ENCODE measurements around the gene DOCK6. TPM values are rescaled to one million over a fixed set of nuclear protein-coding genes. Genes with fewer than 3 reads are reported as not detected.
"Not testable (repeated sequence)": the region's sequence is repeated elsewhere in the genome, so short reads cannot be mapped to it uniquely, and the experiment has no call there.

The DOCK6 gene
- total RNA-seq, 2 experiments from 2014 or later: 24.1 to 74.6 TPM

DNA sequence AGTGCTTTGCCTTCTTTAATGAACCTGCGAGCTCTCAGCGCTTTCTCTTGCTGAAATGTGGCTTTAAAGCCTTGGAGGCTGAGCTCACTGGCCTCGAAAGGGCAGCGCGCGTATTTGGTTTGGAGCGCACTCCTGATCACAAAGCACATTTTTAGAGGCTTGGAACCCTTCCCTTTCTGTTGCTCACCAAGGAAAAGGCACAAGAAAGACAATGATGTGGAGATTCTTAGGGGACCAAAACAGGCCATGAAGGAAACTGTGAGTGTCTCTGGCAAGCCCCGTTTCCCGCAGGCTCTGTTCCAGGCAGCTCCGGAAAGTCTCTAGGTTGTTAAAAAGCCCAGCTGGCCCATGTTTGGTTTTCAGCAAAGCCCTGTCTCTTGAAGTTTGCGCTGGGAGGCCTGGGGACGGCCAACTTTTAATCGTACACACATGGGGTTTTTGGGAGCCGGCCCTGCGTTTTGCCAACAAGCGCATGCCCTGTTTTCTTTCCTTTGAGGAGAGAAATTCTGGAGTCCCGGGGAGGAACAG, 97.4 kb downstream of the DOCK6 start:
- no peak for DNase-seq (ENCODE audit: low spot score)
- Histone ChIP-seq H3K9me2 (ENCODE audit: insufficient read depth, low read length) (no peaks in the 10 kb centered on the region), H3K4me3 (ENCODE audit: low read depth, low read length, poor library complexity, severe bottlenecking) (no peak overlapping the region), H2AFZ (ENCODE audit: low read length) (no peak overlapping the region), H3K79me2 (ENCODE audit: insufficient read depth, low read depth, low read length) (no peaks in the 10 kb centered on the region), H3K4me2 (ENCODE audit: low read length) (no peak overlapping the region), H3K36me3 (ENCODE audit: insufficient read depth, low read length) (peaks cover 60% of the 10 kb centered on the region), H4K20me1 (ENCODE audit: insufficient read depth, low read length) (no peaks in the 10 kb centered on the region), H3K27ac (ENCODE audit: low read depth, low read length, poor library complexity, severe bottlenecking) (no peak overlapping the region), H3K4me1 (ENCODE audit: insufficient read depth, low read length, poor library complexity, severe bottlenecking) (no peaks in the 10 kb centered on the region), H3K9me3 (ENCODE audit: low read length) (no peaks in the 10 kb centered on the region)
- CTCF ChIA-PET (ENCODE audit: unreplicated experiment): no interaction called here
- no TSS peak for BruUV-seq (replicated peaks)
- no peak for TF ChIP-seq EZH2phosphoT487 (IDR thresholded peaks at IDR 0.05; ENCODE audit: borderline replicate concordance, low read depth, low read length)
- TF ChIP-seq, protein P1, sequence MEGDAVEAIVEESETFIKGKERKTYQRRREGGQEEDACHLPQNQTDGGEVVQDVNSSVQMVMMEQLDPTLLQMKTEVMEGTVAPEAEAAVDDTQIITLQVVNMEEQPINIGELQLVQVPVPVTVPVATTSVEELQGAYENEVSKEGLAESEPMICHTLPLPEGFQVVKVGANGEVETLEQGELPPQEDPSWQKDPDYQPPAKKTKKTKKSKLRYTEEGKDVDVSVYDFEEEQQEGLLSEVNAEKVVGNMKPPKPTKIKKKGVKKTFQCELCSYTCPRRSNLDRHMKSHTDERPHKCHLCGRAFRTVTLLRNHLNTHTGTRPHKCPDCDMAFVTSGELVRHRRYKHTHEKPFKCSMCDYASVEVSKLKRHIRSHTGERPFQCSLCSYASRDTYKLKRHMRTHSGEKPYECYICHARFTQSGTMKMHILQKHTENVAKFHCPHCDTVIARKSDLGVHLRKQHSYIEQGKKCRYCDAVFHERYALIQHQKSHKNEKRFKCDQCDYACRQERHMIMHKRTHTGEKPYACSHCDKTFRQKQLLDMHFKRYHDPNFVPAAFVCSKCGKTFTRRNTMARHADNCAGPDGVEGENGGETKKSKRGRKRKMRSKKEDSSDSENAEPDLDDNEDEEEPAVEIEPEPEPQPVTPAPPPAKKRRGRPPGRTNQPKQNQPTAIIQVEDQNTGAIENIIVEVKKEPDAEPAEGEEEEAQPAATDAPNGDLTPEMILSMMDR (conservative IDR thresholded peaks at IDR 0.05; ENCODE audit: low read length): no peak
- intact Hi-C loops (cut with micrococcal nuclease; ENCODE audit: unreplicated experiment): no loop called here
- POLR2A ChIA-PET: no interaction called here

DNA sequence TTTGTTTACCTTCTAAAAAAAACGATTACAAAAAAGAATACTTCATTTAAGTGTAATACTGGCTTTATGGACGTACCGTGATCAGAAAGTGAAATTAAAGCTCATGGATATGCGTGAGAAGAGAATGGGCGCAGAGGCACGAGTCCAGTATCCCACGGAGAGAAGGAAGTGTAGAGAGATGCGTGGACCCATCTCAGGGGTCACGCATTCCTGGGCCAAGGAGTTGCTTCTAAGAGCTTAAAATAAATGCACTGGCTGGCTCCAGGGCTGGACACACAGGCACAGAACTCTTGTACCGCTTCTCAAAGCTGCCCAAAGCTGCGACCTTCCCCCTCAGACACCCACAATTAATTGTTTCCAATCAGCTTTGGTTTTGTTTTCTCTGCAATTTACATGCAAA, 98.0 kb downstream of the DOCK6 start:
- no peak for TF ChIP-seq EZH2phosphoT487 (IDR thresholded peaks at IDR 0.05; ENCODE audit: borderline replicate concordance, low read depth, low read length)
- TF ChIP-seq, protein P1 (conservative IDR thresholded peaks at IDR 0.05; ENCODE audit: low read length): no peak
- CTCF ChIA-PET (ENCODE audit: unreplicated experiment): no interaction called here

DNA sequence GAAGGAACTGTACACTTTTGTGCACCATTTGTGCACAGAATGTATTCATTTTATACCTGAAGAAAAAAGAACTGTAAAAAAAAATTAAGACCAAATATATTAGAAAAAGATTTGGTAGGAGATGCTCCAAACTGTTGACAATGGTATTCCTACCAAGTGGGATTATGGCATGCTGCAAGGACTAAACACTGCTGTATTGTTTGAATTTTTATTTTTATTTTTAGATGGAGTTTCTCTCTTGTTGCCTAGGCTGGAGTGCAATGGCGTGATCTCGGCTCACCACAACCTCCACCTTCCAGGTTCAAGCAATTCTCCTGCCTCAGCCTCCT, 101.9 kb downstream of the DOCK6 start:
- peaks cover 19% of the 10 kb centered on the region for H3K36me3 ChIP-seq (ENCODE audit: insufficient read depth, low read length)
- H3K79me2 ChIP-seq (ENCODE audit: insufficient read depth, low read depth, low read length); CTCF ChIA-PET (ENCODE audit: unreplicated experiment); H3K4me3 ChIP-seq (ENCODE audit: low read depth, low read length, poor library complexity, severe bottlenecking); H3K9me3 ChIP-seq (ENCODE audit: low read length); BruUV-seq (replicated peaks); POLR2A ChIA-PET; H2AFZ ChIP-seq (ENCODE audit: low read length); DNase-seq (ENCODE audit: low spot score); H3K4me1 ChIP-seq (ENCODE audit: insufficient read depth, low read length, poor library complexity, severe bottlenecking); H3K9me2 ChIP-seq (ENCODE audit: insufficient read depth, low read length); H3K4me2 ChIP-seq (ENCODE audit: low read length); H4K20me1 ChIP-seq (ENCODE audit: insufficient read depth, low read length); H3K27ac ChIP-seq (ENCODE audit: low read depth, low read length, poor library complexity, severe bottlenecking); intact Hi-C loops (cut with micrococcal nuclease; ENCODE audit: unreplicated experiment): not testable (repeated sequence)

More for the DNA sequence above, 98.0 kb downstream of the DOCK6 start:
- Histone ChIP-seq H3K27ac (ENCODE audit: low read depth, low read length, poor library complexity, severe bottlenecking) (no peak overlapping the region), H3K4me3 (ENCODE audit: low read depth, low read length, poor library complexity, severe bottlenecking) (no peak overlapping the region), H3K9me3 (ENCODE audit: low read length) (no peaks in the 10 kb centered on the region), H3K4me1 (ENCODE audit: insufficient read depth, low read length, poor library complexity, severe bottlenecking) (no peaks in the 10 kb centered on the region), H3K79me2 (ENCODE audit: insufficient read depth, low read depth, low read length) (no peaks in the 10 kb centered on the region), H2AFZ (ENCODE audit: low read length) (no peak overlapping the region), H3K36me3 (ENCODE audit: insufficient read depth, low read length) (peaks cover 54% of the 10 kb centered on the region), H3K4me2 (ENCODE audit: low read length) (no peak overlapping the region), H4K20me1 (ENCODE audit: insufficient read depth, low read length) (no peaks in the 10 kb centered on the region), H3K9me2 (ENCODE audit: insufficient read depth, low read length) (no peaks in the 10 kb centered on the region)
- TSS peak; percentile 91 for BruUV-seq (replicated peaks)
- no peak for DNase-seq (ENCODE audit: low spot score)
- POLR2A ChIA-PET: no interaction called here
- intact Hi-C loops (cut with micrococcal nuclease; ENCODE audit: unreplicated experiment): no loop called here
